HCT116 (cell line): Measurements from ENCODE around the gene ASB3.

ENCODE experiments used
- CEBPB ChIP-seq: IDR thresholded peaks from 2 replicates; pipeline ENCODE4 v1.6.1; 2012; ENCODE audit warnings: low read depth
- CTCF ChIP-seq, 3 experiments: fragments of 200-600 bp in 1 of 3; sonication (generic) in 1 of 3; IDR thresholded peaks in 2 of 3; conservative IDR thresholded peaks in 1 of 3; 2 replicates each; pipeline ENCODE4 v1.5.1; 2012 to 2017; ENCODE audit warnings: low read depth in 2 of 3, low read length in 2 of 3, antibody characterized with exemption in 1 of 3, borderline replicate concordance in 1 of 3, control low read depth in 1 of 3, mild to moderate bottlenecking in 1 of 3, mixed read lengths in 1 of 3, mixed run types in 1 of 3, moderate library complexity in 1 of 3; ENCODE audit not compliant: insufficient read depth in 1 of 3
- EGR1 ChIP-seq: IDR thresholded peaks from 2 replicates; pipeline ENCODE4 v1.6.1; 2012; ENCODE audit warnings: low read depth
- EZH2 ChIP-seq: fragments of 200-600 bp; sonication (generic); IDR thresholded peaks from 2 replicates; pipeline ENCODE4 v1.6.1; 2017; ENCODE audit warnings: antibody characterized with exemption, mixed run types
- JUND ChIP-seq: IDR thresholded peaks from 2 replicates; pipeline ENCODE4 v1.6.1; 2012
- POLR2A ChIP-seq: IDR thresholded peaks from 2 replicates; pipeline ENCODE4 v1.7.0; 2011; ENCODE audit warnings: borderline replicate concordance; ENCODE audit not compliant: insufficient read depth, insufficient read length; ENCODE audit errors: extremely low read depth
- POLR2AphosphoS5 ChIP-seq: IDR thresholded peaks from 2 replicates; pipeline ENCODE4 v1.6.1; 2011; ENCODE audit warnings: mild to moderate bottlenecking, low read depth, low read length, moderate library complexity
- REST ChIP-seq: IDR thresholded peaks from 2 replicates; pipeline ENCODE4 v1.6.1; 2012; ENCODE audit warnings: low read depth
- SIN3A ChIP-seq: IDR thresholded peaks from 2 replicates; pipeline ENCODE4 v1.6.1; 2012; ENCODE audit warnings: low read depth
- YY1 ChIP-seq: IDR thresholded peaks from 2 replicates; pipeline ENCODE4 v1.6.1; 2011; ENCODE audit warnings: low read length, low read depth, moderate library complexity, mild to moderate bottlenecking; ENCODE audit not compliant: insufficient replicate concordance; ENCODE audit errors: extremely low read depth
- ZBTB33 ChIP-seq: IDR thresholded peaks from 2 replicates; pipeline ENCODE4 v1.6.1; 2011; ENCODE audit warnings: mild to moderate bottlenecking, low read length, moderate library complexity; ENCODE audit not compliant: insufficient replicate concordance; ENCODE audit errors: extremely low read depth
- ZNF274 ChIP-seq: fragments of 200-500 bp; sonication (Bioruptor generic); IDR thresholded peaks from 2 replicates; pipeline ENCODE4 v1.6.1; 2014; ENCODE audit warnings: mild to moderate bottlenecking, low read depth, low read length, inconsistent platforms
- TF ChIP-seq, protein P1 (sequence below): IDR thresholded peaks from 2 replicates; pipeline ENCODE4 v1.6.1; 2012

GRCh38 chr2:53739032-53739431, 47.7 kb downstream of the ASB3 start:
- TF ChIP-seq CTCF (IDR thresholded peaks at IDR 0.05 in 2 of 3, conservative IDR thresholded peaks at IDR 0.05 in 1 of 3; ENCODE audit: borderline replicate concordance in 1 of 3, insufficient read depth in 1 of 3, low read depth in 2 of 3, low read length in 2 of 3) (no peak), CEBPB (no peak), EZH2 (no peak), EGR1 (no peak), SIN3A (no peak), JUND (no peak), ZNF274 (no peak), ZBTB33 (no peak), REST (no peak), POLR2AphosphoS5 (no peak), YY1 (no peak), POLR2A (no peak)
- TF ChIP-seq, protein P1, sequence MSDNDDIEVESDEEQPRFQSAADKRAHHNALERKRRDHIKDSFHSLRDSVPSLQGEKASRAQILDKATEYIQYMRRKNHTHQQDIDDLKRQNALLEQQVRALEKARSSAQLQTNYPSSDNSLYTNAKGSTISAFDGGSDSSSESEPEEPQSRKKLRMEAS: no peak
